CD4-positive, alpha-beta T cell treated with Interleukin-6 at 100 ng/mL for 8 hours (primary cell): ENCODE measurements around the gene TK1.
"Not testable (repeated sequence)": the region's sequence is repeated elsewhere in the genome, so short reads cannot be mapped to it uniquely, and the experiment has no call there.

Experiments
- DNase-seq: peaks from one replicate; pipeline ENCODE4 v3.0.0-alpha.2; 2020; ENCODE audit warnings: mixed read lengths, low spot score

Gene TK1, protein sequence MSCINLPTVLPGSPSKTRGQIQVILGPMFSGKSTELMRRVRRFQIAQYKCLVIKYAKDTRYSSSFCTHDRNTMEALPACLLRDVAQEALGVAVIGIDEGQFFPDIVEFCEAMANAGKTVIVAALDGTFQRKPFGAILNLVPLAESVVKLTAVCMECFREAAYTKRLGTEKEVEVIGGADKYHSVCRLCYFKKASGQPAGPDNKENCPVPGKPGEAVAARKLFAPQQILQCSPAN

DNA sequence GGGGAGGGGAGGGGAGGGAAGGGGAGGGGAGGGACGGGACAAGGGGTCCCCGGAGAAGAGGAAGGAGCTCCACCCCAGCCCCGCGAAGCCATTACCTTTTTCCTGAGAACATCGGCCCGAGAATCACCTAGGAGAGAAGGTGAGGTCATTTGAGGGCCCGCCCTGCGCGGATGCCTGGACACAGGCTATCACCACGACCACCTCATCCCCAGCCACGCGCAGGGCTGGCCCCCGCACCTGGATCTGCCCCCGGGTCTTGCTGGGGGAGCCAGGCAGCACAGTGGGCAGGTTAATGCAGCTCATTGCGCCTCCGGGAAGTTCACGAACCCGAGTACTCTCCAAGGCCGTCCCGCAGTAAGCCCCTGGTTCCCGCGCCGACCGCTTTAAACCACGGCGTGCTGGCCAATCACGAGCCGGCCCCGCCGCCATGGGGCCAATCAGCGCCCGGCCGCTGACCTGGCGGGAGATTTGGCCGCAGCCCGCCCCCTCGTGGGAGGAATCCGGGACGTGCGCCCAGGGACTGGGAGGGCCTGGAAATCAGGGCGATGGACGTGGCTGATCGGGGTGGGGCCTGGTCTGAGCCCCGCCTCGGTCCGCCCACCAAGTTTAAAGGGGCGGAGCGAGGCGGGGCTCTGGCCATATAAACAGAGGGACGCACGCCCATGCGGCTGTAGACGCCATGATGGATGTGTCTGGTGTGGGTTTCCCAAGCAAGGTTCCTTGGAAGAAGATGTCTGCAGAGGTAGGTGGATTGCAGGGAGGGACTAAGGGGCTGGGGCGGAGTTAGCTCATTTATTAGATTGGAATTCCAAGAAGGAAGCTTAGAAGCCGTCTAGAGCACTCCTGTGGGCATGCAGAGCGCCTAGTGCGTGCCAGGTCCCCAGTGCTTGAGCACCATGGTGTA is at the start of gene TK1, which contains the start of gene AFMID:
Gene TK1 (minus strand): TSS at position 361 of the 904 bp plus-strand sequence. CDS start 58 bp downstream, at position 303.
Gene AFMID (plus strand): TSS at position 671 of the 904 bp plus-strand sequence. CDS start 9 bp downstream, at position 680.
- peak; percentile 79 for DNase-seq

DNA sequence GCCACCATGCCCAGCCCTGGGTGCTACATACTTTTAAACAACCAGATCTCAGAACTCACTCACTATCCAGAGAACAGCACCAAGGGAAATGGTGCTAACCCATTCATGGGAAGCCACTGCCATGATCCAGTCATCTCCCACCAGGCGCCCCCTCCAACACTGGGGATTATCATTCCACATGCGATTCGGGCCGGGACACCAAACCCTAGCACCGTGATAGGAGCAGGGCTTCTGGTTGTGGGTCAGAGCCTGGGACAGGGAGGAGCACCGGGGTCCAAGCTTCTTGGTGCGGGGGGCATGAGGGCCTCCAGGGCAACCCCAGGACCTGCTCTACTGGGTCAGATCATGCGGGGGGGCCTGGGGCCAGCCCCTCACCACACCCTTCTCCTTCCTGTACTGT is 49.0 kb upstream of the TK1 start:
- no peak for DNase-seq

DNA sequence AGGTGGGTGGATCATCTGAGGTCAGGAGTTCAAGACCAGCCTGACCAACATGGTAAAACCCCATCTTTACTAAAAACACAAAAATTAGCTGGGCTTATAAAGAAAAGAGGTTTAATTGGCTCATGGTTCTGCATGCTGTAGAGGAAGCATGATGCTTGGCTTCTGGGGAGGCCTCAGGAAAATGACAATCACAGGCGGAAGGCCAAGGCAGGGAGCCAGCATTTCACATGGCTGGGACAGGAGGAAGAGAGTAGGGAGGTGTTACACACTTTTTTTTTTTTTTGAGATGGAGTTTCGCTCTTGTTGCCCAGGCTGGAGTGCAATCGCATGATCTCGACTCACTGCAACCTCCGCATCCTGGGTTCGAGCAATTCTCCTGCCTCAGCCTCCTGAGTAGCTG is 48.2 kb upstream of the TK1 start:
- DNase-seq, result not testable (repeated sequence)

DNA sequence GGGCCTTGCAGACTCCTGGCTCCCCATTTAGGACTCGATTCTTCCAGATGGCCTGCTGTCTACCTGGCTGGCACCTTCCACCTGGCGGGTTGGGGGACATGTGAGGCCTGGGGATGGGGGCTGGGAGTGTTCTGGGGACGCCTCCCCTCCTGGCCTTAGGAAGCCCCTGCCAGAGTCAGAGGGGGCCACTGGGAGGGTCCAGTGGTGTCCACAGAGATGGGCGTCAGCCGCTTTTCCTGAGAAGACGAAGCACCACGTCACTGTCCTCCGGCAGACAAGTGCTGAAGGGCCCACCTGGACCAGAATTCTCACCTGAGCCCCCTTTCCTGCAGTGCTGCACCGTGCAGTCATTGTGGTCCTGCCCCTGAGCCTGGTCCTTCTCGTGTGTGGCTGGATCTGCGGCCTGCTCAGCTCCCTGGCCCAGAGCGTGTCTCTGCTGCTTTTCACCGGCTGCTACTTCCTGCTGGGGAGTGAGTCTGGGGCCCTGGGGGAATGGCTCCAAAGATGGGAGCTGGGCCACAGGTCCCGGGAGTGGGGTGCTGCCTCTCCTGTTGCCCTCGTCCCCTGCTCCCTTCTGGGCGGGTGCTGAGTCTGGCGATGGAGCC is 47.5 kb upstream of the TK1 start:
- DNase-seq, result no peak

DNA sequence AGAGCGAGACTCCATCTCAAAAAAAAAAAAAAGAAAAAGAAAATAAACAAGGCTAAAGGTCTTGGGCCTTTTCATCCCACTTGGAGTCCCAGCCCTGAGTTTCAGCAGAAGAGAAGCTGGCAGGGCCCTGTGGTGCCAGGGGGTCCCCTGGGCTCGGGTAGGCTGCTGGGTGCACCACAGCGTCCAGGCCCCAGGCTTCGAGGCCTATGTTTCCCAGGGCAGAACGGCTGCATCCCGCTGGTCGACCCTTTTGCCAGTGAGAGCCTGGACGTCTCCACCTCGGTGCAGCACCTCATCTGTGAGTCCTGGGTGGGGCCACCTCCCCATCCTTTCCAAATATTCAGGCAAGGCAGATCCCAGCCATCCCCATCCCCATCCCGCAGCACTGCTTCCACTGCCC is 46.8 kb upstream of the TK1 start:
- DNase-seq, result no peak

DNA sequence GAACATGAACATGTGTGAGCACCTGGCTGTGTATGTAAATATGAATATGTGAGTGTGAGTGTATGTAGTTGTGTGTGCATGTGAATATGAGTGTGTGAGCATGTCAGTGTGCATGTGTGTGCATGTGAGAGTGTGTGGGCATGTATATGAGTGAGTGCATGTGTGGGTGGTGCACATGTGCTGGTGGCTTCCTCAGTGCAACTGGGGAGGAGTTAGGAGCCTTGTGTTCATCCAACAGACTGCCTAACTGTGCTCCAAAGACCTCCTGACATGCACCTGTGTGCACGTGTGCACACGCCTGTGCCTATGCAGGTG is 46.0 kb upstream of the TK1 start:
- no peak for DNase-seq

DNA sequence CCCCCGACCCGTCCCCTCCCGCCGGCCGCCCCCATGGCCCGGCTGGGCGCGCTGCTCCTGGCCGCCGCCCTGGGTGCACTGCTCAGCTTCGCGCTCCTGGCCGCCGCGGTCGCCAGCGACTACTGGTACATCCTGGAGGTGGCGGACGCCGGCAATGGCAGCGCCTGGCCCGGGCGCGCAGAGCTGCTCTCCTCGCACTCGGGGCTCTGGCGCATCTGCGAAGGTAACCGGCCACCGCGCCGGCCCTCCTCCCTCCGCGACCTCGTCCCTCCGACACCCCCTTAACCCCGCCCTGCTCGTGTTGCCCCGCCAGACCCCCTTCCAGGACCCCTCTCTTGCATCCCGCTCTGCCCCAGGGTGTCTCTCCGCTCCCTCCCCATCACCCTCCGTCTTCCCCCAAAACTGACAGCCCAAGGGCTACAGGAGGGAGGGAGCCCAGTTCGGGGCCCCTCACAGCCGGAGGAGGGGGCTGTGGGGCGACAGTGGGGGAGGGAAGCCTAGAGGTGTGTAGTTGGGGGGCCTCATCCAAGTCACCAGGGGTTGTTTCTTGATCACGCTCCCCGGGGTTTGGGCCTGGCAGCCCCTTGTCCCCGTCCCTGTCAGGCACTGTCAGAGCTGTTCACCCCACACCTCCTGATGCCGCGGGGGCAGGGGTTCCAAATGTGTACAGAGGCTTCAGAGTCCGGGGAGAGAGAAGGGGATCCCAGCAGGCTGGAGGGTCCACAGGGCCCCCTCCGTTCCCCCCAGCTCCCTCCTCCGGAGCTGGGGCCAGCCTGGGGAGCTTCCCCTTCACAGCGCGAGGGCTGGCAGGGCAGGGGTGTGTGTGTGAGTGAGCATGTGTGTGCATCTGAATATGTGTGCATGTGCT is 45.4 kb upstream of the TK1 start:
- no peak for DNase-seq

DNA sequence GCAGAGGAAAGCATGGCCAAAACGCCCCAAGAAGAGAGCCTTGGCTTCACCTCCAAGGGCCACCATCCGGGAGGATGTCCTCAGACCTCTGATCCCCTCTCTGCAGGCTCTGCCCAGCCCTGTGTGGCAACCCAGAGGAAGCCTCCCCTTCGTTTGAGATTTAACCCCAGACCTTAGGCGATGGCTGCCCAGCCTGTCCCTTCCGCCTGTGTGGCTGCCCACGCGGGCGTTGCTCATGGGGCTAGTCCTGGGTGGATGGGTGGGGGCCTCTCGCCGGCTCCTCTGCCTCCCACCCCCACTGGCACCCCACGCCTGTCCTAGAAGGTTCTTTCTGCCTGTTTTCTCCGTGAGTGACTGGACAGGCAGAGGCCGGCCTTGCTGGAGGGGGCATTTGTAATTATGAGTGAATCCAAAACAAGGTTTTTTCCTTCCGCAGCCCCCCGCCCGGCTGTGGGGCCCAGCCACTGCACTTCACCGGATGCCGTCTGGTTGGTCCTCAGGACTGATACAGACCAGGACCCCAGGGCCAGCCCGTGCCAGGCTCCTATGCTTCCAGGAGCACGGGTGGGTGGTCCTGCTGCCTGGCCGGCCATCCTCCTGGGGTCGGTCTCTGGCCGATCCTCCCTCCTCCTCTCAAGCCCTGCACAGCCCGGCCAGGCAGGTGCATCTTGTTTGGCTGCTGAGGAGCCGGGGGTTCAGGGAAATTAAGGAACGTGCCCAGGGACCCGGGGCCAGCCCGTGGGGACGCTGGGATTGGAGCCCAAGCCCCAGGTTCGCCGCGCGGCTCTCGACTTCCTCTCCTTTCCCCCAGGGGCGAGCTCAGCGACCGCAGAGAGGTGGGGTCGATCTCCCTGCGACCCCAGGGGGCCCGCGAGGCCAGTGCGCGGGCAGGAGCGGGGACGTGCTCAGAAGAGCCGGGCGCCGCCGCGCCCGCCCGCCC is 44.4 kb upstream of the TK1 start, which contains the start of gene TMEM235:
Gene TMEM235 (plus strand): TSS at position 636 of the 940 bp plus-strand sequence. CDS start 393 bp downstream, outside the sequence.
- DNase-seq, result no peak

DNA sequence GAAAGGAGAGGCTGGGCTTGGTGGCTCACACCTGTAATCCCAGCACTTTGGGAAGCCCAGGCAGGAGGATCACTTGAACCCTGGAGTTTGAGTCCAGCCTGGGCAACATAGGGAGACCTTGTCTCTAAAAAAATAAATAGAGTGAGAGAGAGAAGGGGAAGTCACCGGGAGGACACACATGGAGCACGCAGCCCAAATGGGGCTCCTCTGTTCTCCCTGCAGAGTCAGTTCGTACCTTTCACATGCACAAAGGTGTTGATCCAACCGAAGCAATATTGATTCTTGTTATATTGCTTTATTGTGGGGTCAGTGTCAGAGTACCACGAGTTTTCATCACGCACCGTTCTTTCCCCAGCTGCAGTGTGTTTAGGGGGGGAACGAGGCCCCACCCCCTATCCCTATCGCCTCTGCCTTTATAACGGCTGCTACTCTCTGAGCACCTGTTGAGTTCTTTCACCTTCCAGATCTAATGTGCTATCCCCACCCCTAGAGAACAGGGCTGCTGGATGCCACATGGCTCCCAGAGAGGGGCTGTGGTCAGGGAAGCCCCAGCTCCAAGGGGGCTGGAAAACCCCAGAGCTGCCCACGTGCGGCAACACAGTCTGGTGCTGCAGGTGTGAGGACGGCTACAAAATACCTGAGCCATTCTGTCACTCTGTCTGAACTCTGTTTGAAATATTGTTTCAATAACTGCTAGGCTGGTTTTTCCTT is 43.6 kb upstream of the TK1 start:
- DNase-seq, result no peak

DNA sequence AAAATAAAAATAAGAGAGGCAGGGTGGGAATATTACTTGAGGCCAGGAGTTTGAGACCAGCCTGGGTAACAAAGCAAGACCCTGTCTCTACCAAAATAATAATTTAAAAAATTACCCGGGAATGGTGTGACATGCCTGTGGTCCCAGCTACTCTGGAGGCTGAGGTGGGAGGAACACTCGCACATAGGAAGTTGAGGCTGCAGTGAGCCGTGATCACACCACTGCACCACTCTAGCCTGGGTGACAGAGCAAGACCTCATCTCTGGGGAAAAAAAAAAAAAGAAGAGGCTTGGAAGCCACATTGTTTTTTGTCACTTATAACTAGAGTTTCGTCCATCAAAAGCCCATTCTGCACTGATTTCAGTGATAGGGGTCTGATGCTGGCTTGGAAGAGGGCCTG is 41.3 kb upstream of the TK1 start:
- no peak for DNase-seq

DNA sequence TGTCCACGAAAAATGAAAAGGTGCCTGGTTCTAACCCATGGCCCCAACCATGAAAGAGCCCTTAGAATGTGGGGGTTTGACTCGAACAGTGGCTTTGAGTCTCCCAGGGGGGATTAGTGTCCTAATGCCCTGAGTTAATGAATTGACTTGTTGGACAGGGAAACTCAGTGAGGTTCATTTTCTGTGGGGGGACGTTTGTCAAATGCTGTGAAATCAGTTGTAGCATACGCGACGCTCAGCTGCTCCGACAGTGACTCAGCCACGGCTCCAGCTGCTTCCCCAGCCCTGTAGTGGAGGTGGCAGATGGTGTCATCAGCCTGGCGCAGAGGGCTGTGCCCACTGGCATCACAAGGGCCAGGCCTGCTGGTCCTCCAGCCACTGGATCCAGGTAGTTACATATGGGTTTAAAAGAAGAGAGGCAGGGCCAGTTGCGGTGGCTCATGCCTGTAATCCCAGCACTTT is 40.6 kb upstream of the TK1 start:
- DNase-seq, result no peak

DNA sequence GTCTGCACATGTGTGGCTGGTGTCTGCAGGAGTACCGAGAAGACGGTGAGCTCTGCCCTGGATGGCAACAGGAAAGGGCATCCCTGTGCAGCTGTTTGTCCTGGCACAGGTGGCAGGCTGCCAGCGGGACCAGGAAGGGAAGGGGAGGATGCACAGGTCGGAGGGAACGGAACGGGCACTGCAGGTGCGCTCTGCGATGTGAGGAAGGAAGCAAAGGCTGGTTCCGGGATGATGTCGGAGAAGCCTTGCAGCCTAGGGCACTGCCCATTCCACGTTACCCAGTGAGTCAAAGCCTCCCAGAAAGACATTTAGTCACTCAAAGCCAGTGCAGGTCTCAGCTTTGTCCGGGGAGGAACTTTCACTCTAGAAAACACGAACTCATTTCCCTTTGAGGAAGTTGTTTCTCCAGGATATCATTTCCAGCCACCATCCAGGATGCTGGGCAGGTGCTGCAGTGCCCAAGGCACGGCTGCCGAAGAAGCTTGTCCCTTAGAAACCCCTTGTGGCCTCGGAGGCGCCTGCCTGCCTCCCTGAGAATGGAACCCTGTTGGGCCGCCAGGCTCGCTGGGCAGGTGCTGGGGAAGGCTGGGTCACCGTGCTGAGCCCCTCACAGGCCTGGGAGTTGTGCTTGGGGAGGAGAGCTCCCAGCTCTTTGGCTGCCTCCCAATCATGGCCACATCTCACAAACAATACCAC is 40.1 kb upstream of the TK1 start:
- no peak for DNase-seq

DNA sequence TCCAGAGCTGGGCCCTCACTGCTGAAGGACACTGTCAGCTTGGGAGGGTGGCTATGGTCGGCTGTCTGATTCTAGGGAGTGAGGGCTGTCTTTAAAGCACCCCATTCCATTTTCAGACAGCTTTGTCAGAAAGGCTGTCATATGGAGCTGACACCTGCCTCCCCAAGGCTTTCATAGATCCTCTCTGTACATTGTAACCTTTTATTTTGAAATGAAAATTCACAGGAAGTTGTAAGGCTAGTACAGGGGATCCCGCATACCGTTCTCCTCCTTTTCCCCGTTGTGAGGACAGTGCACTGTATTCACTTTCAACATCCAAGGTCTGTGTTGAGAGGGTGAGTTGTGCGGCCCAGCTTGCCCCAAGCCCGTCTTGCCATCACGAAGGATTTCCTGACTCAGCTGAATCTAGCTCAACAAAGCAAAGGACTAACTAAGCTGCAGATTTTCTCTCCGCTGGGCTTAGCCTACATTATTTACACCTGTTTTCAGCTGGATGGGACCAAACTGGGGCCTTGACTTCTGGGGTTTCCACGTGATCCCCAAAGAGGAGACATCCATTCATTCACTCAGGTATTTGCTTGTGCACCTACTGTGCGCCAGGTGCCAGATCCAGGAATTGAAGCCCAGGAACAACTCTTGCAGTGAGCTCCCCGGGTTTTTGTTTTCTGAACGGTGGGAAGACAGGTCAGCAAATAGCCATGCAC is 39.4 kb upstream of the TK1 start:
- no peak for DNase-seq

DNA sequence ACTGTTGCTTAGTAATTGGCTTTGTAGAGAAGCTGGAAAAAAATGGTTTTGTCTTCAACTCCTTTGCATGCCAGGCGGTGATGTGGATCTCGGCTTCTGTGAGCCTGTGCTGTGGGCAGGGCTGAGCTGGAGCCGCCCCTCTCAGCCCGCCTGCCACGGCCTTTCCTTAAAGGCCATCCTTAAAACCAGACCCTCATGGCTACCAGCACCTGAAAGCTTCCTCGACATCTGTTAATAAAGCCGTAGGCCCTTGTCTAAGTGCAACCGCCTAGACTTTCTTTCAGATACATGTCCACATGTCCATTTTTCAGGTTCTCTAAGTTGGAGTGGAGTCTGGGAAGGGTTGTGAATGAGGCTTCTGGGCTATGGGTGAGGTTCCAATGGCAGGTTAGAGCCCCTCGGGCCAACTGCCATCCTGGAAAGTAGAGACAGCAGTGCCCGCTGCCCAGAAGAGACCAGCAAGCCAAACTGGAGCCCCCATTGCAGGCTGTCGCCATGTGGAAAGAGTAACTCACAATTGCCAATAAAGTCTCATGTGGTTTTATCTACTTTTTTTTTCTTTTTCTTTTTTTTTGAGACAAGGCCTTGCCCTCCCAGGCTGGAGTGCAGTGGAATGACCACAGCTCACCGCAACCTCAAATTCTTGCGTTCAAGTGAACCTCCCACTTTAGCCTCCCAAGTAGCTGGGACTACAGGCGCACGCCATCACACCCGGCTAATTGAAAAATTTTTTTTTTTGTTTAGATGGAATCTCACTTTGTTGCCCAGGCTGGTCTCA is 38.4 kb upstream of the TK1 start:
- no peak for DNase-seq

DNA sequence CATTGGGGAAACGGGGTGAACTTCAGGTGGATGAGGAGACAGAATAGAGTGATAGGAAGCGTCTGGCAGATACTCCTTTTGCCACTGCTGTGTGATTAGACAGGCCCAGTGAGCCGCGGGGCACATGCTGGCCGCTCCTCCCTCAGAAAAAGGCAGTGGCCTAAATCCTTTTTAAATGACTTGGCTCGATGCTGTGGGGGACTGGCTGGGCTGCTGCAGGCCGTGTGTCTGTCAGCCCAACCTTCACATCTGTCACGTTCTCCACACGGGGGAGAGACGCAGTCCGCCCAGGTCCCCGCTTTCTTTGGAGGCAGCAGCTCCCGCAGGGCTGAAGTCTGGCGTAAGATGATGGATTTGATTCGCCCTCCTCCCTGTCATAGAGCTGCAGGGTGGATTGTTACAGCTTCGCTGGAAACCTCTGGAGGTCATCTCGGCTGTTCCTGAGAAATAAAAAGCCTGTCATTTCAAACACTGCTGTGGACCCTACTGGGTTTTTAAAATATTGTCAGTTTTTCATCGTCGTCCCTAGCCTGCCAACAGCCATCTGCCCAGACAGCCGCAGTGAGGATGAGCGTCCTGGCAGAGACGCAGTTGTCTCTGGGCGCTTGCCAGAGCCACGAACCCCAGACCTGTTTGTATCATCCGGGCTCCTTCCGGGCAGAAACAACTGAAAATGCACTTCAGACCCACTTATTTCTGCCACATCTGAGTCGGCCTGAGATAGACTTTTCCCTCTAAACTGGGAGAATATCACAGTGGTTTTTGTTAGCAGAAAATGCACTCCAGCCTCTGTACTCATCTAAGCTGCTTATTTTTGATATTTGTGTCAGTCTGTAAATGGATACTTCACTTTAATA is 37.6 kb upstream of the TK1 start:
- no peak for DNase-seq

DNA sequence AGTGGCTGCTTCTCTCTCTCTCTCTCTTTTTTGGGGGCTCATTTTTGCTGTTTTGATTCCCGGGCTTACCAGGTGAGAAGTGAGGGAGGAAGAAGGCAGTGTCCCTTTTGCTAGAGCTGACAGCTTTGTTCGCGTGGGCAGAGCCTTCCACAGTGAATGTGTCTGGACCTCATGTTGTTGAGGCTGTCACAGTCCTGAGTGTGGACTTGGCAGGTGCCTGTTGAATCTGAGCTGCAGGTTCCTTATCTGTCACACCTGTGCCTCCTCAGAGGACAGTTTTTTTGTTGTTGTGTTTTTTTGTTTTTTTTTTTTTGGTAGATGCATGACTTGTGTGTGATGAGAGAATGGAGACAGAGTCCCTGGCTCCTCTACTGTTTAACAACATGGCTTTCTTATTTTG is 36.9 kb upstream of the TK1 start:
- DNase-seq, result no peak

DNA sequence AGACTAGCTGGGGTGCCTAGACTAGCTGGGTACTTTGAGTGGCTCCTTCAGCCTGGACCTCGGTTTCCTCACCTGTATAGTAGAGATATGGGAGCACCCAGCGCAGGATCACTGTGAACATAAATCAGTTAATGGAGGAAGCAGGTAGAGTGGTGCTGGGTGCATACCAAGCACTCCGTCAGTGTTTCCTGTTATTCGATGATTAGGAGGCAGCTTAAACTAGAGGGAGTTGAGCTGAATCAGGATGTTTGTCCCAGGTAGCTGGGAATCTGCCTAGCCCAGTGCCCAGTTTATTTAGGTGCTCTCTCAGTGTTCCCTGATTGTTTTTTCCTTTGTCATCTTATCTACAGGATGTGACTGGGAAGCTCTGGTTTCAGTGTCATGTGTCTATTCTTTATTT is 36.2 kb upstream of the TK1 start:
- no peak for DNase-seq
